Measurements from ENCODE around the gene HTR6.

GRCh38 chr1:19685994-19686393 is 21.3 kb downstream of the HTR6 start:
- TF ChIP-seq CTCF (optimal IDR thresholded peaks at IDR 0.05 in 1 of 3, IDR thresholded peaks at IDR 0.05 in 1 of 3, conservative IDR thresholded peaks at IDR 0.05 in 1 of 3; ENCODE audit: extremely low read depth in 1 of 3, insufficient read depth in 2 of 3, low read length in 3 of 3), result no peak
- TF ChIP-seq EZH2 (IDR thresholded peaks at IDR 0.05; ENCODE audit: low read length), result no peak

All from keratinocyte (primary cell).